Measurements from ENCODE around the gene CHP2. TPM values are rescaled to one million over a fixed set of nuclear protein-coding genes. Genes with fewer than 3 reads are reported as not detected.

Gene CHP2
- total RNA-seq, 1 experiment from 2014 or later, result 1.4 TPM

GRCh38 chr16:23739516-23739915 is 15.3 kb upstream of the CHP2 start:
- Histone ChIP-seq H3K4ac (ENCODE audit: low read depth, low read length) (no peak overlapping the region), H3K23ac (ENCODE audit: insufficient read length, low read depth, low read length) (no peak overlapping the region), H3K27me3 (ENCODE audit: insufficient read depth, low read length) (no peaks in the 10 kb centered on the region), H2BK5ac (ENCODE audit: insufficient read length, low read length) (no peak overlapping the region), H3T11ph (ENCODE audit: low read length) (no peak overlapping the region), H3K4me1 (ENCODE audit: insufficient read depth, low read length) (no peaks in the 10 kb centered on the region; the same call in 1 of the 2 replicates), H3K9me3 (ENCODE audit: control insufficient read depth, low read depth, low read length) (no peaks in the 10 kb centered on the region), H4K5ac (ENCODE audit: insufficient read length, low read depth, low read length) (no peak overlapping the region), H4K8ac (replicated peaks; ENCODE audit: insufficient read length, low read depth, low read length) (no peak overlapping the region), H4K20me1 (ENCODE audit: control insufficient read depth, insufficient read depth, insufficient read length) (no peaks in the 10 kb centered on the region), H2BK120ac (ENCODE audit: low read depth, low read length, poor library complexity, severe bottlenecking) (no peak overlapping the region), H3K27ac (ENCODE audit: insufficient read length, low read depth, low read length) (no peak overlapping the region), H2BK20ac (ENCODE audit: low read depth, low read length, poor library complexity, severe bottlenecking) (no peak overlapping the region), H2AK5ac (ENCODE audit: insufficient read length, low read length) (no peak overlapping the region), H2AFZ (ENCODE audit: low read length) (no peak overlapping the region), H3K4me2 (ENCODE audit: insufficient read depth, insufficient read length, low read length) (no peak overlapping the region), H4K91ac (ENCODE audit: insufficient read length, low read depth, low read length) (no peak overlapping the region), H3K9ac (ENCODE audit: extremely low read depth, insufficient read length, low read length) (no peak overlapping the region), H3K18ac (ENCODE audit: insufficient read length, low read depth, low read length) (no peak overlapping the region), H3K14ac (ENCODE audit: insufficient read depth, low read length) (no peak overlapping the region), H3K79me1 (ENCODE audit: insufficient read depth, low read depth, low read length, poor library complexity, severe bottlenecking) (no peaks in the 10 kb centered on the region), H3K23me2 (ENCODE audit: insufficient read length, low read depth, low read length, poor library complexity, severe bottlenecking) (no peaks in the 10 kb centered on the region), H2BK12ac (ENCODE audit: insufficient read length, low read depth, low read length) (no peak overlapping the region), H2BK15ac (ENCODE audit: low read depth, low read length) (no peak overlapping the region), H3K79me2 (ENCODE audit: insufficient read depth, low read length) (no peaks in the 10 kb centered on the region), H3K56ac (ENCODE audit: insufficient read length, low read depth, low read length) (no peak overlapping the region)
- Mint-ChIP-seq H3K9me3 (no peaks in the 10 kb centered on the region), H3K27me3 (ENCODE audit: low read depth) (peaks cover 10% of the 10 kb centered on the region), H3K27ac (no peak overlapping the region), H3K4me3 (no peak overlapping the region), H3K36me3 (ENCODE audit: insufficient read depth in 1 of 3, low read depth in 3 of 3) (no peaks in the 10 kb centered on the region), H3K4me1 (peaks cover 5 to 9% of the 10 kb centered on the region in 2 experiments; a peak in 2 of 4 replicates)
- no peak for DNase-seq
- no peak for TF ChIP-seq CTCF (conservative IDR thresholded peaks at IDR 0.05)
- no CpG with 5 or more reads among the region's 1 CpG for WGBS (ENCODE audit: extremely low coverage, insufficient read length, low lambda C conversion rate)
